ENCODE results near the gene PMEL. TPM values are rescaled to one million over a fixed set of nuclear protein-coding genes. Genes with fewer than 3 reads are reported as not detected.

The PMEL gene
- total RNA-seq, 2 donors from 2014 or later: 17.2 to 20.8 TPM

GRCh38 chr12:55938826-55939501 lies 26.9 kb downstream of the PMEL start:
- 92 to 94% methylated on average over 6 to 8 of the region's 8 CpGs for WGBS, 2 experiments (ENCODE audit: insufficient coverage in 1 of 2, insufficient read length in 1 of 2)
- Histone ChIP-seq H3K4me3 (ENCODE audit: low read length) (no peak overlapping the region), H3K36me3 (ENCODE audit: control insufficient read depth, insufficient read depth, low read length) (no peaks in the 10 kb centered on the region), H3K27me3 (ENCODE audit: control insufficient read depth, insufficient read depth, low read length, poor library complexity, severe bottlenecking) (peaks cover 16% of the 10 kb centered on the region), H3K9ac (ENCODE audit: extremely low read depth, low read length, poor library complexity, severe bottlenecking) (no peak overlapping the region), H3K27ac (ENCODE audit: low read depth, low read length) (no peak overlapping the region), H3K9me3 (ENCODE audit: control insufficient read depth, low read length) (no peaks in the 10 kb centered on the region), H3K4me1 (ENCODE audit: control insufficient read depth, insufficient read depth, low read length) (no peaks in the 10 kb centered on the region)
- no peak for TF ChIP-seq CTCF (conservative IDR thresholded peaks at IDR 0.05)
- Mint-ChIP-seq H3K27ac (no peak overlapping the region), H3K36me3 (ENCODE audit: low read depth) (no peaks in the 10 kb centered on the region), H3K9me3 (no peaks in the 10 kb centered on the region), H3K27me3 (ENCODE audit: insufficient read depth) (peaks cover 50% of the 10 kb centered on the region), H3K4me3 (no peak overlapping the region), H3K4me1 (peaks cover 7% of the 10 kb centered on the region)
- no peak for DNase-seq

- Histone ChIP-seq H3K4me1 (ENCODE audit: control insufficient read depth, insufficient read depth, low read length) (no peaks in the 10 kb centered on the region), H3K4me3 (ENCODE audit: low read length) (no peak overlapping the region), H3K9me3 (ENCODE audit: control insufficient read depth, low read length) (no peaks in the 10 kb centered on the region), H3K27me3 (ENCODE audit: control insufficient read depth, insufficient read depth, low read length, poor library complexity, severe bottlenecking) (peaks cover 26% of the 10 kb centered on the region), H3K9ac (ENCODE audit: extremely low read depth, low read length, poor library complexity, severe bottlenecking) (no peak overlapping the region), H3K27ac (ENCODE audit: low read depth, low read length) (no peak overlapping the region), H3K36me3 (ENCODE audit: control insufficient read depth, insufficient read depth, low read length) (no peaks in the 10 kb centered on the region)
- no peak for TF ChIP-seq CTCF (conservative IDR thresholded peaks at IDR 0.05)
- Mint-ChIP-seq H3K36me3 (ENCODE audit: low read depth) (no peaks in the 10 kb centered on the region), H3K27ac (no peak overlapping the region), H3K4me1 (peaks cover 7% of the 10 kb centered on the region), H3K4me3 (no peak overlapping the region), H3K9me3 (no peaks in the 10 kb centered on the region), H3K27me3 (ENCODE audit: insufficient read depth) (peaks cover 60% of the 10 kb centered on the region)
- DNase-seq: no peak
- 90% methylated on average over 2 of the region's 2 CpGs; no CpG with 5 or more reads in 1 of the 2 experiments for WGBS, 2 experiments (ENCODE audit: insufficient coverage in 1 of 2, insufficient read length in 1 of 2)
Measured at GRCh38 chr12:55937981-55938380, 27.9 kb downstream of the PMEL start.

GRCh38 chr12:55935738-55936151 lies 30.1 kb downstream of the PMEL start:
- Mint-ChIP-seq H3K27ac (no peak overlapping the region), H3K4me1 (peaks cover 14% of the 10 kb centered on the region), H3K27me3 (ENCODE audit: insufficient read depth) (peaks cover 76% of the 10 kb centered on the region), H3K36me3 (ENCODE audit: low read depth) (no peaks in the 10 kb centered on the region), H3K4me3 (peak overlapping the region; percentile 47), H3K9me3 (no peaks in the 10 kb centered on the region)
- Histone ChIP-seq H3K36me3 (ENCODE audit: control insufficient read depth, insufficient read depth, low read length) (no peaks in the 10 kb centered on the region), H3K9me3 (ENCODE audit: control insufficient read depth, low read length) (no peaks in the 10 kb centered on the region), H3K9ac (ENCODE audit: extremely low read depth, low read length, poor library complexity, severe bottlenecking) (no peak overlapping the region), H3K27me3 (ENCODE audit: control insufficient read depth, insufficient read depth, low read length, poor library complexity, severe bottlenecking) (peaks cover 41% of the 10 kb centered on the region), H3K4me1 (ENCODE audit: control insufficient read depth, insufficient read depth, low read length) (peaks cover 6% of the 10 kb centered on the region), H3K27ac (ENCODE audit: low read depth, low read length) (no peak overlapping the region), H3K4me3 (ENCODE audit: low read length) (no peak overlapping the region)
- 91 to 93% methylated on average over 20 to 26 of the region's 26 CpGs for WGBS, 2 experiments (ENCODE audit: insufficient coverage in 1 of 2, insufficient read length in 1 of 2)
- peak; percentile 68 for DNase-seq
- TF ChIP-seq CTCF (conservative IDR thresholded peaks at IDR 0.05): peak; percentile 24

Measured in endodermal cell (in vitro differentiated cells).